Measurements from ENCODE around the gene MRPL20.
"Not testable (repeated sequence)": the region's sequence is repeated elsewhere in the genome, so short reads cannot be mapped to it uniquely, and the experiment has no call there.

MRPL20 gene

GRCh38 chr1:1418464-1419362 lies 11.6 kb upstream of the MRPL20 start:
- no peak for DNase-seq (ENCODE audit: low read depth)
- no peak overlapping the region for H3K4me3 ChIP-seq (ENCODE audit: control insufficient read depth, low read depth, low read length)
- no peak for TF ChIP-seq CTCF (conservative IDR thresholded peaks at IDR 0.05; ENCODE audit: control insufficient read depth, insufficient read depth, low read depth, low read length)

GRCh38 chr1:1417825-1418463 lies 10.9 kb upstream of the MRPL20 start:
- not testable (repeated sequence) for DNase-seq (ENCODE audit: low read depth); H3K4me3 ChIP-seq (ENCODE audit: control insufficient read depth, low read depth, low read length)

GRCh38 chr1:1417396-1417795 lies 10.3 kb upstream of the MRPL20 start:
- not testable (repeated sequence) for H3K4me3 ChIP-seq (ENCODE audit: control insufficient read depth, low read depth, low read length); DNase-seq (ENCODE audit: low read depth)

GRCh38 chr1:1415751-1416150 lies 8.7 kb upstream of the MRPL20 start:
- no peak for TF ChIP-seq CTCF (conservative IDR thresholded peaks at IDR 0.05; ENCODE audit: control insufficient read depth, insufficient read depth, low read depth, low read length)
- DNase-seq (ENCODE audit: low read depth), result no peak
- H3K4me3 ChIP-seq (ENCODE audit: control insufficient read depth, low read depth, low read length), result no peak overlapping the region

- not testable (repeated sequence) for H3K4me3 ChIP-seq (ENCODE audit: control insufficient read depth, low read depth, low read length); DNase-seq (ENCODE audit: low read depth)
These were observed 5.3 kb upstream of the MRPL20 start for GRCh38 chr1:1412311-1412902.

- no peak for TF ChIP-seq CTCF (conservative IDR thresholded peaks at IDR 0.05; ENCODE audit: control insufficient read depth, insufficient read depth, low read depth, low read length)
- no peak for DNase-seq (ENCODE audit: low read depth)
- H3K4me3 ChIP-seq (ENCODE audit: control insufficient read depth, low read depth, low read length), result no peak overlapping the region
These were observed 4.5 kb upstream of the MRPL20 start for GRCh38 chr1:1411626-1412025.

- not testable (repeated sequence) for H3K4me3 ChIP-seq (ENCODE audit: control insufficient read depth, low read depth, low read length); DNase-seq (ENCODE audit: low read depth)
These were observed 3.1 kb upstream of the MRPL20 start for GRCh38 chr1:1410238-1410637.

GRCh38 chr1:1407636-1408318 lies 684 bp upstream of the MRPL20 start:
- peak overlapping the region; percentile 79 for H3K4me3 ChIP-seq (ENCODE audit: control insufficient read depth, low read depth, low read length)
- DNase-seq (ENCODE audit: low read depth), result peak; percentile 39
- no peak for TF ChIP-seq CTCF (conservative IDR thresholded peaks at IDR 0.05; ENCODE audit: control insufficient read depth, insufficient read depth, low read depth, low read length)
